Natural killer cell (primary cell): Measurements from ENCODE around the gene SLC25A17. TPM values are rescaled to one million over a fixed set of nuclear protein-coding genes. Genes with fewer than 3 reads are reported as not detected.

Source experiments
- ATAC-seq, 3 donors: fragments of 150-1000 bp in 2 of 3; fragments of 200-7000 bp in 1 of 3; cut with Tn5 transposase; 1 replicate in 1 of 3; 2 replicates in 2 of 3; pipeline ENCODE4 v1.10.0; 2021; ENCODE audit warnings: mild to moderate bottlenecking in 2 of 3, moderate library complexity in 2 of 3
- DNase-seq, 2 donors: peaks; one replicate each; pipeline versions ENCODE4 v3.0.0 to v3.0.0-alpha.2; 2013 to 2021; ENCODE audit warnings: mixed read lengths in 1 of 2
- H3K27ac ChIP-seq: one replicate; pipeline ENCODE4 v1.5.1; 2013; ENCODE audit warnings: mild to moderate bottlenecking, low read length
- H3K27me3 ChIP-seq: one replicate; pipeline ENCODE4 v1.6.1; 2013; ENCODE audit warnings: low read length; ENCODE audit not compliant: control insufficient read depth, insufficient read depth
- H3K36me3 ChIP-seq: one replicate; pipeline ENCODE4 v1.6.1; 2013; ENCODE audit warnings: low read length; ENCODE audit not compliant: control insufficient read depth, insufficient read depth
- H3K4me1 ChIP-seq: one replicate; pipeline ENCODE4 v1.6.1; 2013; ENCODE audit warnings: low read length; ENCODE audit not compliant: control insufficient read depth, insufficient read depth
- H3K4me3 ChIP-seq: one replicate; pipeline ENCODE4 v1.5.1; 2013; ENCODE audit warnings: low read length
- H3K9me3 ChIP-seq: one replicate; pipeline ENCODE4 v1.6.1; 2013; ENCODE audit warnings: low read length; ENCODE audit not compliant: control insufficient read depth, insufficient read depth
- H3K27ac Mint-ChIP-seq, 2 donors: one replicate each; pipeline ENCODE4 v1.8.0; 2022; ENCODE audit warnings: mild to moderate bottlenecking in 2 of 2, mixed read lengths in 2 of 2, moderate library complexity in 1 of 2
- H3K27me3 Mint-ChIP-seq, 2 donors: one replicate each; pipeline ENCODE4 v1.8.0; 2022; ENCODE audit warnings: low read depth in 2 of 2, mixed read lengths in 2 of 2
- H3K36me3 Mint-ChIP-seq: one replicate; pipeline ENCODE4 v1.8.0; 2022; ENCODE audit warnings: mixed read lengths
- H3K4me1 Mint-ChIP-seq, 2 donors: one replicate each; pipeline ENCODE4 v1.8.0; 2022; ENCODE audit warnings: mixed read lengths in 2 of 2
- H3K4me3 Mint-ChIP-seq: one replicate; pipeline ENCODE4 v1.8.0; 2022; ENCODE audit warnings: mild to moderate bottlenecking, moderate library complexity, mixed read lengths
- H3K9me3 Mint-ChIP-seq, 2 donors: one replicate each; pipeline ENCODE4 v1.8.0; 2022; ENCODE audit warnings: mixed read lengths in 2 of 2
- WGBS: methylation state at CpG from one replicate; pipeline ENCODE4 v1.1.7; 2013; ENCODE audit warnings: missing lambda C conversion rate; ENCODE audit not compliant: insufficient coverage; 5-methylcytosine and 5-hydroxymethylcytosine counted together
- intact Hi-C: fragments of 100-400 bp; cut with micrococcal nuclease; formaldehyde crosslinking; loops from one replicate; pipeline ENCODE4 v1.14.2; 2022
- total RNA-seq, 4 donors: library from RNA; stranded (reverse); fragments of 120-200 nt in 1 of 4; gene quantifications; one replicate each; pipeline versions ENCODE4 v1.2.3 to v1.2.4, GENCODE V29; 2013 to 2022
- TF ChIP-seq, protein P1 (sequence below): fragments of 200-600 bp; IDR thresholded peaks from one replicate; pipeline ENCODE4 v1.8.0; 2022; ENCODE audit warnings: antibody characterized with exemption

SLC25A17 gene
- total RNA-seq, 3 donors from 2014 or later (not counting 1 experiment from before 2014, with no cell fraction given), result 9.2 to 13.4 (median 10.0) TPM

- ATAC-seq, result no peak
- H3K4me1 ChIP-seq, result peaks cover 9% of the 10 kb centered on the region
- no peak within 1 kb of the TSS for H3K27ac ChIP-seq
- H3K9me3 Mint-ChIP-seq, result no peaks in the 10 kb centered on the region
- no peaks in the 10 kb centered on the region for H3K9me3 ChIP-seq
- peak within 1 kb of the TSS in 1 of 2 donors; percentile 39 for H3K27ac Mint-ChIP-seq
- no peak within 1 kb of the TSS for H3K4me3 ChIP-seq
- no peak for DNase-seq
- no peaks in the 10 kb centered on the region for H3K27me3 ChIP-seq
- intact Hi-C loops, result no loop called here
- H3K36me3 ChIP-seq, result no peaks in the 10 kb centered on the region
- TF ChIP-seq, protein P1, sequence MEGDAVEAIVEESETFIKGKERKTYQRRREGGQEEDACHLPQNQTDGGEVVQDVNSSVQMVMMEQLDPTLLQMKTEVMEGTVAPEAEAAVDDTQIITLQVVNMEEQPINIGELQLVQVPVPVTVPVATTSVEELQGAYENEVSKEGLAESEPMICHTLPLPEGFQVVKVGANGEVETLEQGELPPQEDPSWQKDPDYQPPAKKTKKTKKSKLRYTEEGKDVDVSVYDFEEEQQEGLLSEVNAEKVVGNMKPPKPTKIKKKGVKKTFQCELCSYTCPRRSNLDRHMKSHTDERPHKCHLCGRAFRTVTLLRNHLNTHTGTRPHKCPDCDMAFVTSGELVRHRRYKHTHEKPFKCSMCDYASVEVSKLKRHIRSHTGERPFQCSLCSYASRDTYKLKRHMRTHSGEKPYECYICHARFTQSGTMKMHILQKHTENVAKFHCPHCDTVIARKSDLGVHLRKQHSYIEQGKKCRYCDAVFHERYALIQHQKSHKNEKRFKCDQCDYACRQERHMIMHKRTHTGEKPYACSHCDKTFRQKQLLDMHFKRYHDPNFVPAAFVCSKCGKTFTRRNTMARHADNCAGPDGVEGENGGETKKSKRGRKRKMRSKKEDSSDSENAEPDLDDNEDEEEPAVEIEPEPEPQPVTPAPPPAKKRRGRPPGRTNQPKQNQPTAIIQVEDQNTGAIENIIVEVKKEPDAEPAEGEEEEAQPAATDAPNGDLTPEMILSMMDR, result no peak
- no peak within 1 kb of the TSS for H3K4me3 Mint-ChIP-seq
- no peaks in the 10 kb centered on the region for H3K36me3 Mint-ChIP-seq
- peaks cover 7 to 12% of the 10 kb centered on the region in 2 donors for H3K4me1 Mint-ChIP-seq
- H3K27me3 Mint-ChIP-seq, result no peaks in the 10 kb centered on the region
- WGBS, result 96% methylated on average over 3 of the region's 3 CpGs
Measured at GRCh38 chr22:40862013-40862412, 42.9 kb upstream of the SLC25A17 start, which contains the start of gene DNAJB7. Gene DNAJB7, minus strand, starts transcription at chr22:40862113. Its CDS starts 119 bp downstream, at chr22:40861994.

GRCh38 chr22:40857309-40857855 lies 38.2 kb upstream of the SLC25A17 start:
- Mint-ChIP-seq H3K36me3 (no peaks in the 10 kb centered on the region), H3K9me3 (no peaks in the 10 kb centered on the region), H3K4me3 (peak overlapping the region; percentile 98), H3K4me1 (peaks cover 23 to 34% of the 10 kb centered on the region in 2 donors), H3K27ac (peak overlapping the region; percentile 99 to 100), H3K27me3 (no peaks in the 10 kb centered on the region)
- peak in 1 of 3 donors; percentile 0 for ATAC-seq
- H3K27me3 ChIP-seq, result no peaks in the 10 kb centered on the region
- no peaks in the 10 kb centered on the region for H3K9me3 ChIP-seq
- no peak for DNase-seq
- intact Hi-C loops, result loop anchor here (2.0 to 5.0 kb wide), 2 partner anchors 39 to 235 kb away; partner anchors contain the start of genes EP300 and SLC25A17
- peak overlapping the region; percentile 78 for H3K4me3 ChIP-seq
- H3K4me1 ChIP-seq, result peaks cover 14% of the 10 kb centered on the region
- TF ChIP-seq, protein P1, result no peak
- H3K27ac ChIP-seq, result peak overlapping the region; percentile 93
- peaks cover 3% of the 10 kb centered on the region for H3K36me3 ChIP-seq
- WGBS, result 8% methylated on average over 18 of the region's 18 CpGs

DNA sequence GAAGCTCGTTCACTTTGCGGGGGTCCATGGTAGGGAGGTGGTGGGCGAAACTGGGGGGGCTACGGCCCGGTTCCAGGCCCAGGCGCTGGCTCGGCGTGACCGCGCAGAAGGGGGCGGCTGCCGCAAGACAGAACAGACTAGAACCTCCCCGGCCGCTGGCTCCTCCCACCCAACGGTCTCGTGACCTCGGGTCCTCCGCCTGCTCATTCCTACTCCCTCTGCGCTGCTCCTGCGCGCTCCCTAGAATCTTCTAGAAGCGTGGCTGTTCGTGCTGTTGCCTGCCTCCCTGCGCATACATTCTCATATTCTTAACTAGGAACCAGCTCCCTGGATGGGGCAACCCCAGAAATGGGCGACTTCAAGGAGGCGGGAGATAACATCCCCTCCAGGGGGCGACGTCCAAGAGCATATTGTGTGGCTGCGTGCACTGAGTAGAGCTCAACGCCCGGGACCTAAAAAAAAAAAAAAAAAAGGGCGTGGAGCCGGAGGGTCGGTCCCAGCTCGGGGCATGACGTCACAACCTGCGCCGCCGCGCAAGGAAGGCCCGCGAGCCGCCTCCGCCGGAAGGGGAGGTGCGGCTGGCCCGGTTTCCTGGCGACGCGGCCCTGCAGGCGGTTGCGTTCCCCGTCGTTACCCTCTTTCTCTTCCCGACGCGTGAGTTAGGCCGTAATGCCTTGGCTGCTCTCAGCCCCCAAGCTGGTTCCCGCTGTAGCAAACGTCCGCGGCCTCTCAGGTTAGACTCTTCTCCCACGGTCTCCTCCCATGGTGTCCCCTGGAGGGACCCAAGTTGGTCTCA lies 37.6 kb upstream of the SLC25A17 start, which contains the start of the genes ST13 and XPNPEP3:
TSS of gene ST13 (minus strand) at position 127 of the 796 bp plus-strand sequence. CDS start at position 28, 99 bp downstream.
TSS of gene XPNPEP3 (plus strand) at position 636 of the 796 bp plus-strand sequence. CDS start at position 670, 34 bp downstream.
- intact Hi-C loops, result loop anchor here (1.0 to 5.0 kb wide), 3 partner anchors 38 to 236 kb away; partner anchors contain the start of genes EP300, RBX1 and SLC25A17
- TF ChIP-seq, protein P1, result no peak
- Mint-ChIP-seq H3K27me3 (no peaks in the 10 kb centered on the region), H3K27ac (peak within 1 kb of the TSS; percentile 99 to 100), H3K9me3 (no peaks in the 10 kb centered on the region), H3K4me1 (peaks cover 23 to 31% of the 10 kb centered on the region in 2 donors), H3K36me3 (no peaks in the 10 kb centered on the region), H3K4me3 (peak within 1 kb of the TSS; percentile 98)
- peaks cover 14% of the 10 kb centered on the region for H3K4me1 ChIP-seq
- H3K9me3 ChIP-seq, result no peaks in the 10 kb centered on the region
- H3K4me3 ChIP-seq, result peak within 1 kb of the TSS; percentile 78
- peaks cover 3% of the 10 kb centered on the region for H3K36me3 ChIP-seq
- H3K27me3 ChIP-seq, result no peaks in the 10 kb centered on the region
- WGBS, result 0% methylated on average over 63 of the region's 63 CpGs
- DNase-seq, result peak; percentile 96 to 99
- peak; percentile 85 to 95 (median 88) for ATAC-seq
- H3K27ac ChIP-seq, result peak within 1 kb of the TSS; percentile 93
